Midbrain (tissue), 1 donor: ENCODE results near the gene GRIK4.

Experiments
- DNase-seq: peaks from one replicate; lab custom pipeline; 2025; lab: John Stamatoyannopoulos, UW

The GRIK4 gene

GRCh38 chr11:120956710-120957495, 445.4 kb downstream of the GRIK4 start:
- DNase-seq = no peak

DNA sequence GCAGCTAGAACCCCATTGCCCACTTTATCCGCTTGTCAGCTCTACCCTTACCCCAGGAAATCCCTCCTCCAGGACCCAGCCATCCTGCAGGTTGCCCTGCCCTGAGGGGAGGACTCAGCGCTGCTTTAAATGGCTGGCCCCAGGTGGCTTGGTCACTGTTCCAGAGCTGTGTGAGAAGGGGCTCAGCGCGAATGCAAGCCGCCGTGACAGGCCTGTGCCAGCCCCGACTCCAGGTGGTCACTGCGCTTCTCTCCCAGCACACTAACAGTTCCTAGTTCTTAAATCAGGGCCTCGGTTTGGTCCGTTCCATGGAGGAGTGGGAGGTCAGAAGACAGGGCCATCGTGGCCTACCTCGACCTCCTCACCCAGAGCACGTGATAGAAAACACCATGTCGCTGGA, 446.6 kb downstream of the GRIK4 start:
- no peak for DNase-seq

DNA sequence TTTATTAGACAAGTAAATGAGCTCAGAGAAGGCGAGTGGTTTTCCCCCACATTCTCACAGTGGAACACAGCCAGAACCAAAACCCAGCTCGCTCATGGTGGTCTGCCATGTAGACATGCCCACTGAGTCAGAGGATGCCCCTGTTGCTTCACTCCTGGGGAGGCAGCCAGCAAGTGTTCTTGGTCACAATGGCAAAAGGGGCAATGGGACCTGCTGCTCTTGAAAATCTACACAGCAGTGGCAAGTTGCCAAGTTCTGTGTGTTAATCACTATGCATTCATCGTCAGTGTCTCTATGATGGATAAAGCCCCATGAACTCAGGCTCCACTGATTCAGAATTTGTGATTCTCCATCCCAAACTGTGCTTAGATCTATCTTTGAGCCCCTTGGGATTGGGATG, 447.6 kb downstream of the GRIK4 start:
- no peak for DNase-seq

DNA sequence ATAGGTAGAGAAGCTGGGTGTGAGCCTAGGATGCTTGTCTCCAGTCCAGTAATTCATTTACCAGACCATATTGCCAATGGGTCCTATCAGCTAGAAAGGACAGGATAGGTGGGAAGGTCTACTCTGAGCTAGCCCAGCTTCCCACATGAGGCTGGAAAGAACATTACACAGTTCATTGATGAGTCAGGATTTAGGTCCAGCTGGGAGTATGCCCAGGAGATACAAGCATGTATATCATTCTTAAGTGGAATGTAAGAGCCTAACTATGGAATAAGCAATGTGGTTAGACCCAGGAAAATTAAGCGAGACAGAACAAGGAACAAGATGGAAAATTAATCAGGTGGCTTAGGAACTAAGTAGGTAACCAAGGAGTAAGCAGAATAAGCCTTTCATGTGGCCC, 453.3 kb downstream of the GRIK4 start:
- DNase-seq = no peak

DNA sequence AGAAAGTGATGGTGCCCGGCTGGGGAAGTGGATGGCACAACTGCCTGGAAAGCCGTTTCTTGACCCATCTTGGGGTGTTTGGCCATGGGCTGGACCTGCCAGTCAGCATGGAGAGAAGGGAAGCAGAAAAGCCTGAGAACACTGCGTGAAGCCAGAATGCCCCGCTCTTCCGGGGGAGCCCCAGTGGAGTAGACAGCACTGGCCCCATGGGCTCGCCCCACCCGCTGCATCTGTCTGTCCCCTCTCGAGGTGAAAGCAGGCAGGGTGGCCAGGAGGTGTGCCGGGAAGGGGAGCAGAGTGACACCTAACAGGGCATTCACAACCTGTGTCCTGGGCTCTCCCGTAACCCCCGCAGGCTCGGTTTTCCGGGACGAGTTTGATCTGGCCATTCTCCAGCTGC, 455.3 kb downstream of the GRIK4 start:
- DNase-seq = no peak

DNA sequence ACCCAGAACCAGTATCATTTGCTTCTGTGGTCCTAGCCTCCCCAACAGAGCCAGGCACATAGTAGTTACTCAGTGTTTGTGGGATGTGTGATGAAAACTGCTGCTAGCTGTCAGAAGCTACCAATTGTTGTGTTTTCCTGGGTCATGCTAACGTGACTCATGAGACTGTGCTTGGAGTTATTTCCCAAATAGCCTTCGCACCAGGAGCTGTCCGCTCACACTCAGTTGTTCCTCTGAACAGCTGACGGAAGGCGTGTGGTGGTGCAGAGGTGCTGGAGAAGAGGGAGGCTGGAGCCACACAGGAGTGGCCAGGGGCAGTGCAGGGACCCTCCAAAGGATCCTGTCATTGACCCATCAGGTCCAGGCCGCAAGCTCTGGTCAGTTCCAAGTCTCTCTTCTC, 458.4 kb downstream of the GRIK4 start:
- no peak for DNase-seq

DNA sequence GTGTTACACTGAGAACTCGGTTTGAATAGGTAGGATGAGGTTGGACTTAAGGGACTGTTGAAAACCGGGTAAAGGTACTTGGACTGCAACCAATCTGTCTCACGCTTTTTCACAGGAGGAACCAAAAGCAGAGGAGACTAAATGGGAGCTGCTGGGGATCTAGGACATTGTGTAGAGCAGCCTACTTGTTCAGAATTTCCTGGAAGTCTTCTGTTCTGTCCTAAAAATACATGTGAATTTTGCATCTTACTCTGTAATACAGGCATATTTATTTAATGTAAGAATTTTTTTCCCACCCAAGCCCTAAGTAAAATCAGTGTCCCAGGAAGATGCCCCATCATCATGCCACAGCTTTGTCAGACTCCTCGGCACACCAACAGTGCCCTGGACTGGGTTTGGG, 460.3 kb downstream of the GRIK4 start:
- no peak for DNase-seq

DNA sequence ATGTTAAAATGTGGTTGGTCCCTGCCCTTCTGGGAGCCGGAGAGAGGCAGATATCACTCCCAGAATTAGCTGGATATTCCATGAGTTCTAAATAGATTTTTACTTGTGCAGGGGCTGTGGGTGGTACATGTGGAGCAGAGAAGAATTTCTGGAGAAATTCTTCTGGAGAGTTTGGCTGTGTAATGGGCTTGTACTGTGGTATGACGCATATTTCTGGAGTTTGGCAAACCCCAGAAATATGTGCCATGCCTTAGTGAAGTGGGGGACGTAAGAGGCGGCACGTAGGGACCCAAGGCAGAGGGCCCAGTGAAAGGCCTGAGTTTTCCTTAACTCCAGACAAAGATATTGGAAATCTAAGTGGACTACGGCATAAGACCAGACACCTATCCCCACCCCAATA, 461.1 kb downstream of the GRIK4 start:
- DNase-seq = no peak

GRCh38 chr11:120973501-120973900, 462.0 kb downstream of the GRIK4 start:
- peak; percentile 4 for DNase-seq

- DNase-seq = no peak
Observed at GRCh38 chr11:120974466-120974865, 462.9 kb downstream of the GRIK4 start.

GRCh38 chr11:120974965-120975364, 463.4 kb downstream of the GRIK4 start:
- no peak for DNase-seq

DNA sequence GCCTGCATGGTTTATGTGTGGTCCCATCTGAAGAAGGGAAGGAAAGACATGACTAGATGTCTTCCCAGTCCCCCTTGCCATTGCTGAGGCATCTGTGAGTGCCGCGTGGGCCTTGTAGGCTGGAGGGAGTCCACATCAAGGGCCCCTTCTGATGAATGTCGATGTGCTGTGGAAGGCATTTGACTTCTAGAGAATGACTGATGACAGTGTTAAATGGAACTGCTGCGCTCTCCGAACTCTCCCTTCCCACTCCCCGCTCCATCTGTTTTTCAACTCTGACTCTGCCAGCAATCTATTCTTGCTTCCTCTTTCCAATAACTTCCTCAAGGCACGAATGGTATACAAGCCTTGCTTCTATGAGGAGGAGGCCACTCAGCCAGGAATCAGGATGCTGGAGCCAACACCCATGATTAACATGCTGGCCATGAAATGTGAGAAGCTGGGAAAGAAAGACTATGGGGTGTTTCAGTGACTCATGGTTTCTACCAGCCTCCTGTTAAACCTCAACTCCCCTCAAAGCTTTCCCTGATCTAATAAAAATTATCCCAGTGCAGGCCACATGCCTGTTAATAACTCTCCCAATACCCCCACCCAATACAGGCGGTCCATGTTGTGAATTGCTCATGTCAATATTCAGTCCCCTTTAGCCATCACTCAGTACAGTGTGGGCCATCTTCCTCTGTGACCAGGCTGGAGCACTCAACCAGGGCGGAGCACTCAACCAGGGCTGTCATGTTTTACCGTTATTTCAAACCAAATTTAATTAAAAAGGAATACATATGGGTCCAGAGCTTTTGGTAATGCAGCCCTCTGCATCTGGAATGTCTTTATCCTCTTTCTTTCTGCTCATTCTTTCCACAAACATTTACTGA, 466.0 kb downstream of the GRIK4 start:
- DNase-seq = no peak

- no peak for DNase-seq
Observed at GRCh38 chr11:120978701-120979100, 467.2 kb downstream of the GRIK4 start.

DNA sequence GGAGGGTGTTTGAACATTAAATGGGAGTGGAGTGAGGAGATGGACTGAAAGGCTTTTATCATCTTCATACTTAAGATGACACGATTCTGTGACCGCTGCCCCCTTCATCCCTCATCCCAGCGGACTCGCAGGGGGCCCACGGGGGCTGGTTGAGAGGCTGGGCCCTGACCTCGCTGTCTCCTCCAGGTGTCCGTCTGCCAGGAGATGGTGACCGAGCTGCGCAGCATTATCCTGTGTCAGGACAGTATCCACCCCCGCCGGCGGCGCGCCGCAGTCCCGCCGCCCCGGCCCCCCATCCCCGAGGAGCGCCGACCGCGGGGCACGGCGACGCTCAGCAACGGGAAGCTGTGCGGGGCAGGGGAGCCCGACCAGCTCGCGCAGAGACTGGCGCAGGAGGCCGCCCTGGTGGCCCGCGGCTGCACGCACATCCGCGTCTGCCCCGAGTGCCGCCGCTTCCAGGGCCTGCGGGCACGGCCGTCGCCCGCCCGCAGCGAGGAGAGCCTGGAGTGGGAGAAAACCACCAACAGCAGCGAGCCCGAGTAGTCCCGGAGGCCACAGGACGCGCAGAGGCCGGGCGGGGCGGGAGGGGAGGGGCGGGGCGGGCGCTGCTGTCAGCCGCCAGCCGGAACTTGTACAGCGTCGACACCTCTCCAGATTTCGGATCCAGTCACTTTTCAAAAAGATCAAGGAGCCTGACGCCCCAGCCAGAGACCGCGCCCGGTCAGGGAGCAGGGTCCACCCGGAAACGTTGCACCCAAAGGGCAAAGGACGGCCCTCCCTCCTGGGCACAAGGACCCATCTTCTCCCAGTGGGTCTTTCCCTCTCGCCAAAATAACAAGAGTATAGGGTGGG, 474.4 kb downstream of the GRIK4 start:
- peak; percentile 38 for DNase-seq

DNA sequence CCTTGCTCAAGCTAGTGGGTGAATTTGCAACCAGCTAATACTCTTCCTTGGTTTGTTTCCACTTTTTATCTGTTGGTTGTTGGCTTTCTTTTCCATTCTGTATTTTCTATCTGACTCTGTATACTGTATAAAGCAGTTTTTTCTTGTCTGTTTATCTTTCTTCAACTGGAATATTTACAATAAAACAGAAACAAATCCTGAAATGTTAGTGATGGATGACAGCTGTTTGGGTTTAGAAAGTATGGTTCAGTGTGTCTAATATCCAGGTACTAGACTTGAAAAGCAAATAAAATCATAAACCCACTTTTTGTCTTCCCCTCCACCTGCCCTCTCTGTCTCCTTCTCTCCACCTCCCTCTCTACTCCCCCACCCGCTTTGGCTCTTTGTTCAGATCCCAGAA, 477.1 kb downstream of the GRIK4 start:
- no peak for DNase-seq

- no peak for DNase-seq
Observed at GRCh38 chr11:120991830-120992686, 480.5 kb downstream of the GRIK4 start.

DNA sequence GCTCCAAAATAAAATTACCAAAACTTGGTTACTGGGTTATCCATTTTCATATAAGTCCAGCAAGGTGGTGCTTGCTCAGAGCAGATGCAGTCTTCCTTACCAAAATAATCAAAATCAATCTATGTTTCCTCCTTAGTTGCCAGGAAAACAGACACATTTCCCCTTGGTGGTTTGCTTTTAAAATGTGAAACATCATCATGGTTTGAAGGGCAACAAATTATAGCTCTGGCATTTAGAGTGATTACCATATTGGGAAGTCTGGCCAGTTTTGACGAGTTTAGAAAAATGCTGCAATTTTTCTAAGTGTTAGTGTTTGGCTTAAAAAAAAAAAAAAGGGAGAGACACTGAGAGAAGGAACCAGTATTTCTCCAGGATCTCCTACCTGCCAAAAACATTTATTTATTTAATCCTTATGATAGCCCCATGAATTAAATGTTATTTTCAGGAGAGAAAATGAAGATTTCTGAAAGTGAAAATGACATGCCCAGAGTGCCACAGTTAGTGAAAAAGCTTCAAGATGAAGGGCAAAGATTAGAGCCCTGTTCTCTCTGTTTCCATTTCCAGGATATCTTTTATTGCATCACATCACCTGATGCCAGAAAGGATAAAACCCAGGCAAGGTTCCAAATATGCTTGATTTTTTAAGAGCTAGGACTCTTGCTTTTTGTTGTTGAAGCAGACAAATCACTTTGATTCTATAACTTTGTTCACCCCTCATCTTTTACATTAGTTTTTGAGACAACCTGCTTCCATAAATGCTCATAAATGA, 482.7 kb downstream of the GRIK4 start:
- DNase-seq = no peak

DNA sequence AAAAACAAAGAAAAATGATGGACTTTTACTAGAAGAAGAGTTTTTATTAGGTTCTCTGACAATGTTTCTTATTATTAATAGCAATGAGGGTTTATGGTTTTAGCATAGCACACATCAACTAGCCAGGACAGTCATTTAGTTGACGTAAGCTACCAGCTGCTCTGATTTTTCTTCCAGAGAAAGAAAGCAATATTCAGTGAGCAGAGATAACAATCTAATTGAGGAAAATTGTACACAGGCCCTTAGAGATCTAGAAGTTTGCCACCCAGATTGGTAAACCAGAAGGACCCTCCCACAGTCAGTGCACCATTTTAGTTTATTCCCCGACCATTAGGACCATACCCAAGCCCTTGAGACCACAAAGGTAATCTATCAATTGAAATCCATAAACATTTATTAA, 483.6 kb downstream of the GRIK4 start:
- no peak for DNase-seq

GRCh38 chr11:120996973-120997372, 485.4 kb downstream of the GRIK4 start:
- no peak for DNase-seq

GRCh38 chr11:120998581-120998980, 487.0 kb downstream of the GRIK4 start:
- DNase-seq = no peak
